ENCODE results near the gene PROC. TPM values are rescaled to one million over a fixed set of nuclear protein-coding genes. Genes with fewer than 3 reads are reported as not detected.

Gene PROC
- total RNA-seq, 2 donors from 2014 or later: 0.26 TPM; not detected in 1

GRCh38 chr2:127410871-127411652, 7.2 kb upstream of the PROC start:
- peak in 2 of 4 donors; percentile 44 to 55 for DNase-seq
- TF ChIP-seq POLR2A (IDR thresholded peaks at IDR 0.05) (no peak), CTCF (IDR thresholded peaks at IDR 0.05) (no peak)

DNA sequence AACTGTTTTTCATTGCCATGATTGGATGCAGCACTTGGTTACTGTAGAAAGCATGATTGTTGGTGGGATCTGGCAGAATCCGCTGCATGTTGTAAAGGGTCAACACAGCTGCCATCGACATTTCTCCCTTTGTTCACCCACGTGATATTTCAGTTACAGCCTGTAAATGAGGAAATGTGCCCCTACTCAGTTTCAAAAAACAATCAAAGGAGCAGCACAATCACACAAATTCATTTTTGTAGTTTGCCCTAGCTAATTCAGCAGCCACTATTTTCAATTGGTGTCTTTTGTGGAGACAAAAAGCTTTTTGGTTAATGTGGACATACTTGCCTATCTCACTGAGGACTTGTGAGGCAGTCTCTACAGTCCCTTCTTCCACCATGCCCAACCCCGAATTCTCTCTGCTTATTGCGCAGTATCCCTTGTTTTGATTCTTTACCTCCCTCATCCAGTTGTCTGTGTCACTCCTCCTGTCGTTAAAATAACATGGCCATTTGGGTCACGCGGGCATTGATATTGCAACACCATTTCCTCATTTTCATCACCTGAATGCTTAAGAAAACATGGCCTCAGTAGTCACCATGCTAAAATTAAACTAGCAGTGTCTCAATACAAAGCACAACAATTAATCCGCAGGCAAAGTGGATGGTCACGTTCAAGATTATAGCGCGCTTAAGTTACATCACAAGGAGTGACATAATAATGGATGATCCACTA, 6.4 kb upstream of the PROC start:
- H3K27ac ChIP-seq: peak overlapping the region in 1 of 4 donors; percentile 57
- no peak overlapping the region for H3K4me3 ChIP-seq
- peak in 1 of 4 donors; percentile 52 for DNase-seq
- H3K4me1 ChIP-seq: peaks cover 47% of the 10 kb centered on the region
- no peaks in the 10 kb centered on the region for H3K27me3 ChIP-seq
- H3K36me3 ChIP-seq (replicated peaks in 1 of 2; ENCODE audit: insufficient read depth in 1 of 2, low read depth in 2 of 2): no peaks in the 10 kb centered on the region
- intact Hi-C loops (cut with DNase I): no loop called here
- no peaks in the 10 kb centered on the region for H3K9me3 ChIP-seq
- TF ChIP-seq POLR2A (IDR thresholded peaks at IDR 0.05) (no peak), CTCF (IDR thresholded peaks at IDR 0.05) (no peak)
- WGBS, 2 donors: 68 to 74% methylated on average over 12 of the region's 12 CpGs
- ATAC-seq: no peak

More at GRCh38 chr2:127410871-127411652, 7.2 kb upstream of the PROC start:
- Histone ChIP-seq H3K4me1 (peaks cover 39% of the 10 kb centered on the region), H3K36me3 (replicated peaks in 1 of 2; ENCODE audit: insufficient read depth in 1 of 2, low read depth in 2 of 2) (no peaks in the 10 kb centered on the region), H3K27me3 (no peaks in the 10 kb centered on the region), H3K27ac (peak overlapping the region in 3 of 4 donors; percentile 39 to 63 (median 57)), H3K9me3 (no peaks in the 10 kb centered on the region), H3K4me3 (no peak overlapping the region)
- WGBS, 2 donors: 22 to 23% methylated on average over 6 of the region's 6 CpGs
- ATAC-seq: no peak
- intact Hi-C loops (cut with DNase I): no loop called here

DNA sequence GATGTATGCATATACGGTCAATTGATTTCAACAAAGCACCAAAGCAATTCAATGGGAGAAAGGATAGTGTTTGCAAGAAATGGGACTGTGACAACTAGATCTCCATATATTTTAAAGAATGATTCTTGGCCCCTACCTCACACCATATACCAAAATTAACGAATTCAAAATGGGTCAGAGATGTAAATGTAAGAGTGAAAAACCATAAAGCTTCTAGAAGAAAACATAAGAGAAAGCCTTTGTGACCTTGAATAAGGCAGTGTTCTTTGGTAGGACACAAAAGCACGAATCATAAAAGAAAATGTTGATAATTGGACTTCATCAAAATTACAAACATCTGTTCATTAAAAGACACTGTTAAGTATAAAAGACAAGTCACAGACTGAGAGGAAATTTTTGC, 5.0 kb upstream of the PROC start:
- ATAC-seq (no peak), DNase-seq (no peak)
- H3K36me3 ChIP-seq (replicated peaks in 1 of 2; ENCODE audit: insufficient read depth in 1 of 2, low read depth in 2 of 2): no peaks in the 10 kb centered on the region
- 80 to 88% methylated on average over 3 of the region's 3 CpGs for WGBS, 2 donors
- H3K9me3 ChIP-seq: no peaks in the 10 kb centered on the region
- no peak overlapping the region for H3K4me3 ChIP-seq
- no peak overlapping the region for H3K27ac ChIP-seq
- H3K4me1 ChIP-seq: peaks cover 47% of the 10 kb centered on the region
- no peaks in the 10 kb centered on the region for H3K27me3 ChIP-seq
- TF ChIP-seq POLR2A (IDR thresholded peaks at IDR 0.05) (no peak), CTCF (IDR thresholded peaks at IDR 0.05) (no peak)
- intact Hi-C loops (cut with DNase I): no loop called here

- H3K4me3 ChIP-seq: no peak overlapping the region
- no peak for TF ChIP-seq POLR2A (IDR thresholded peaks at IDR 0.05)
- TF ChIP-seq CTCF (IDR thresholded peaks at IDR 0.05): peak in 1 of 7 experiments; percentile 0
- no peaks in the 10 kb centered on the region for H3K9me3 ChIP-seq
- no peak for DNase-seq
- H3K36me3 ChIP-seq (replicated peaks in 1 of 2; ENCODE audit: insufficient read depth in 1 of 2, low read depth in 2 of 2): no peaks in the 10 kb centered on the region
- H3K27me3 ChIP-seq: no peaks in the 10 kb centered on the region
- no peak for ATAC-seq
- H3K27ac ChIP-seq: no peak overlapping the region
- intact Hi-C loops (cut with DNase I): no loop called here
- H3K4me1 ChIP-seq: peaks cover 39% of the 10 kb centered on the region
- 80 to 83% methylated on average over 8 of the region's 8 CpGs for WGBS, 2 donors
Measured at GRCh38 chr2:127413782-127414637, 4.2 kb upstream of the PROC start.
